GM19099 (cell line): ENCODE results near the gene HERC6.

Experiments
- POLR2A ChIP-seq: IDR thresholded peaks from 3 replicates; pipeline ENCODE4 v1.6.1; 2011; ENCODE audit warnings: low read depth; ENCODE audit not compliant: insufficient read length; ENCODE audit errors: extremely low read depth

Gene HERC6

GRCh38 chr4:88442689-88443191 lies 64.1 kb downstream of the HERC6 start:
- no peak for TF ChIP-seq POLR2A

GRCh38 chr4:88443486-88443885 lies 64.8 kb downstream of the HERC6 start:
- no peak for TF ChIP-seq POLR2A

DNA sequence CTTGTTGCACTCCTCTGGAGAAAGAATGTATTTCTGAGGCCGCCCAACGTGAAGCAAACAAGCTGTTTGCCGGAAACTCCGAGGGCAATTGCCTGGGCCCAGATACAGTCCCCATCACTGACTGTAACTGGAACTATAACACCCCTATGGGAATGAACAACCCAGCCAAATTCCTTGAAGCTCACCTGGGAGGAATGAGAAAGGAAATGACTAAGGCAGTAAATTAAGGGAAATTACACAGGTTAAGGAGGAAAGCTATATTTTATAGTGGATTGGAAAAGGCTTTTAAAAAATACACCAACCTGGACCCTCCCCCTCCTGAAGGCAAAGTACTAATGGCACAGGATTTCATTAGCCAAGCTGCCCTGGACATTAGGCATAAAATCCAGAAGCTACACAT lies 66.6 kb downstream of the HERC6 start:
- TF ChIP-seq POLR2A = no peak

GRCh38 chr4:88446124-88446523 lies 67.5 kb downstream of the HERC6 start:
- TF ChIP-seq POLR2A = no peak

GRCh38 chr4:88447371-88448095 lies 68.9 kb downstream of the HERC6 start:
- TF ChIP-seq POLR2A = no peak

DNA sequence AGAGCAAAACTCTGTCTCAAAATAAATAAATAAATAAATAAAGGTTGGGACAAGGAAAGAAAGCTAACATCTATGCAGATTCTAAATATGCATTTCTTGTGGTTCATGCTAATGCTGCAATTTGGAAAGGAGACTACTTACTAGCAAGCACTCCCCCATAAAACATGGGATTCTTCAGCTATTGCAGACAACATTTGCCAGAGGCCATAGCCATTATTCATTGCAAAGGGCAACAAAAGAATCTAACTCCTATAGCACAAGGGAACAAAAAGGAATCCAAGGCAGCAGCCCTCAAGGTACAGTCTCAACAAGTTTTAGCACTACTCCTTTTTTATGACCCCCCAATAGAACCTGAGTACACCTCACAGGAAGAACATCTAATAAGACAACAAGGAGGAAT lies 70.2 kb downstream of the HERC6 start:
- TF ChIP-seq POLR2A = no peak

GRCh38 chr4:88449290-88449689 lies 70.6 kb downstream of the HERC6 start:
- TF ChIP-seq POLR2A = no peak

DNA sequence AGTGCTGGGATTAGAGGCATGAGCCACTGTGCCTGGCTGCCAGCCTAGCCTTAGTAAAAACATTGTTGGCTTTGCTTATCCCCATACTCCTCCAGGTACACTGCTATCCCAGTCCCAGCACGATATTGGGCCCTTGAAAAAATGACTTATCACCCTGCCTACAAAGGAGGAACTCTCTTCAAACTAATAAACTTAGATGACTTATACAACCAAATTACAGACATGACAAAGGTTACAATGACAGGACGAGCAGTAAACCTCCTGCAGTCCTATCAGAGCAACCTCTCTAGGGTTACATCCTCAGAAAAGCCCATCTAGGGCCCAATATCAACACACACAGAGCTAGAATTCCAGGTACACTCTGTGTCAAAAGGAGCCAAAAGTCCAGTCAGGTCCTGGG lies 72.6 kb downstream of the HERC6 start:
- no peak for TF ChIP-seq POLR2A

- TF ChIP-seq POLR2A = no peak
These were observed 74.3 kb downstream of the HERC6 start for GRCh38 chr4:88452912-88453311.

DNA sequence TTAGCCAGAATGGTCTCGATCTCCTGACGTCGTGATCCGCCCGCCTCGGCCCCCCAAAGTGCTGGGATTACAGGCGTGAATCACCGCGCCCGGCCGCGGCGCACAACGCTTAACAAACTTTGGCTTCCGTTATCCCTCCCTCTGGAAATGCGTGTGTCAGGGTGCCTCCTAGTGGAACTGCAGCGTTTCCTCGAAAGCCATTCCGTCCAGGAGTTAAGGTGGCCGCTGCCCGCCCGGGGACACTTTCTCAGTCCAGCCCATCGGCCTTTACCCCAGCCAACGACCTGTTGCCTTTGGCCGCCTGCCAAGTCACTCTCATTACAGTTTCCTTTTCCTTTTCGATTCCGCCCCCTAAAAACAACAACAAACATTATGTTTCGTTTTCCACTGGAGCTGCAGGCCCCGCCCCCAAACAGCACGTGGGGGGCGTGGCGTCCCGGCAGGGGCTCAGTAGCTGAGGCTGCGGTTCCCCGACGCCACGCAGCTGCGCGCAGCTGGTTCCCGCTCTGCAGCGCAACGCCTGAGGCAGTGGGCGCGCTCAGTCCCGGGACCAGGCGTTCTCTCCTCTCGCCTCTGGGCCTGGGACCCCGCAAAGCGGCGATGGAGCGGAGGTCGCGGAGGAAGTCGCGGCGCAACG lies 78.1 kb downstream of the HERC6 start, which contains the start of gene HERC5:
HERC5 (plus strand) TSS at position 450 of the 637 bp plus-strand sequence; CDS start at position 601, 151 bp downstream.
- TF ChIP-seq POLR2A = peak; percentile 84

DNA sequence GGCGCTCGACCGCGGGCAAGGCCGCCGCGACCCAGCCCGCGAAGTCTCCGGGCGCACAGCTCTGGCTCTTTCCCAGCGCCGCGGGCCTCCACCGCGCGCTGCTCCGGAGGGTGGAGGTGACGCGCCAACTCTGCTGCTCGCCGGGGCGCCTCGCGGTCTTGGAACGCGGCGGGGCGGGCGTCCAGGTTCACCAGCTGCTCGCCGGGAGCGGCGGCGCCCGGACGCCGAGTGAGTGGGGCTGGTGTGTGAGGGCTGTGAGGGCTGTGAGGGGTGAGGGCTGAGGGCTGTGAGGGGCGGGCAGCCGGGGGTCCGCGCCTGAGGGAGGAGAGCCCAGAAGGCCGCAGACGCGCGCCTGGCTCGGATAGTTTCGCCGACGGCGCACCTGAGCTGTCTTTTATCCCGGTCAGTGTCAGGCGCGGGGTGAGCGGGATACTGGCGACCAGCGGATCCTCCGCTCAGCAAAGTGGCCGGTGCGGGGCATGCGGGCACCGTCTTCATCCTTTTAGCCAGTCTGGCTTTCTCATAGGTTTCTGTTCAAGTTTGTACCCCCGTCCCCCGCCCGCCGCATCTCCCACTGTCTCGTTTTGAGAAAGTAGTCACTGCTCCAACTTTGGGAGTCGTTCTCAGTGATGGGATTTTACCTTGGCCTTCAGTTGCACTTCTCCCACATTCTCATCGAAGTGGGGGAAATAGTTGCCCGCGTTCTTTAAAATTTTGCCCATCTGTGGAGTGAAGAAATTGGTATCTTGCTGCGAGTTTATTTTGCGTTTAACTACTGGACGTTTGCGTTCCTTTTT lies 78.9 kb downstream of the HERC6 start:
- no peak for TF ChIP-seq POLR2A

DNA sequence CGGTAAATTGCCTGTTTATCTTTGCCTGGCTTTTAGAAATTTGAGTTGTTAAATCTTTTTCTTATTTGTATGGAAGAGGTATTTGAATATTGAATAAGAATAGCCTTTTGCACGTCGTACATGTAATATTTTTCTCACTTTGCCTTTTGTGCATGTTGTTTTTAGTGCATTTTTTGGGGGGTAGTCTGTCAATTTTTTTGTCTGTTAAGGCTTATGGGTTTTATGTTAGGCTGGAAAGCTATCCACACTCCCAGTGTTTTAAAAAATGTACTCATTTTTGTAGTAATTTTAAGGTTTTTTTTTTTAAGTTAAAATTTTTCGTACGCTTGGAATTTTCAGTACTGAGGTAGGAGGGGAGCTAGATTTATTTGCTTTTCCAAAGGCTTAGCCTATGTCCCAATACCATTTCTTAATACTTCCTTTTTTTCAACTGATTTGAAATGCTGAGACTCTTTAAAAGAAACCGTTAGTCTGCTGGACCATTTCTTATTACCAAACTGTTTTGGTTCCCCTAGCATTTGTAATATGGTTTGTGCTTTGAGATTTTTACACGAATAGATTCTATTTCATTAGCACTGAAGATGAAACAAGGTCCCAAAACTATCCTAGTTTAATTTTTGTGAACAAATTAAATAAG lies 79.6 kb downstream of the HERC6 start:
- no peak for TF ChIP-seq POLR2A

DNA sequence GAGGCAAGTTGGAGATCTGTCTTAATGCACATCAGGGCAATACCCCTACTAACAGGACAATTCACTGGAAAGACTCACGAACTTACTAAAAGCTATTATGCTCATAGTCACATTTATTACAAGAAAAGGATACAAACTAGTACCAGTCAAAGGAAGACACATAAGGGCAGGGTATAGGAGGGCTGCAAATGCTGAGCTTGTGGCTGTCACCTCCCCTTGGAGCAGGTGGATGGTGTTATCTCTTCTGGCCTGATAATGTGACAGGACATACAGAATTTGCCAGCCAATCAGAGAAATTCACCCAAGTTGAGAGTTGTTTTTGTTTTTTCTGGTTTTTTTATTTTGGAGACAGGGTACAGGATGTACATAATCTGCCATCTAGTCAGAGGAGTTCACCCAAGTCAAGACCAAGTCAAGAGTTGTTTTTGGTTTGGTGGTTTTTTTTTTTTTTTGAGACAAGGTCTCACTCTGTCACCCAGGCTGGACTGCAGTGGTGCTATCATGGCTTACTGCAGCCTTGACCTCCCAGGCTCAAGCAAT lies 87.1 kb downstream of the HERC6 start:
- no peak for TF ChIP-seq POLR2A

GRCh38 chr4:88467392-88467791 lies 88.7 kb downstream of the HERC6 start:
- TF ChIP-seq POLR2A = no peak
